PC-3 (cell line): Measurements from ENCODE around the gene CDH12. TPM values are rescaled to one million over a fixed set of nuclear protein-coding genes. Genes with fewer than 3 reads are reported as not detected.

ENCODE experiments used
- ATAC-seq: fragments of 200-7000 bp; cut with Tn5 transposase; 2 replicates; pipeline ENCODE4 v1.9.1; 2020; ENCODE audit warnings: mild to moderate bottlenecking, moderate library complexity
- BruUV-seq: library from RNA; stranded (reverse); fragments of 400-500 nt; replicated peaks from 2 replicates; lab custom pipeline; 2021; lab: Mats Ljungman, UMichigan
- CTCF ChIA-PET: fragments of 300-600 bp; sonication (Branson Sonifier 250); formaldehyde crosslinking; loops from one replicate; lab custom pipeline; 2022; ENCODE audit warnings: antibody characterized with exemption; lab: Charles Lee
- POLR2A ChIA-PET: fragments of 300-600 bp; sonication (Branson Sonifier 250); formaldehyde crosslinking; loops from one replicate; lab custom pipeline; 2022; ENCODE audit warnings: antibody characterized with exemption; ENCODE audit not compliant: unreplicated experiment; lab: Charles Lee
- DNase-seq: peaks from one replicate; pipeline ENCODE4 v3.0.0-alpha.2; 2015
- H2AFZ ChIP-seq: fragments of 300-600 bp; sonication (generic); 2 replicates; pipeline ENCODE4 v1.6.0; 2016; ENCODE audit warnings: antibody characterized with exemption, low read length
- H3F3A ChIP-seq: fragments of 300-600 bp; sonication (generic); one replicate; pipeline ENCODE4 v1.6.0; 2017; ENCODE audit warnings: antibody characterized with exemption, low read length, control low read depth, mild to moderate bottlenecking; ENCODE audit not compliant: unreplicated experiment
- H3K27ac ChIP-seq: fragments of 300-600 bp; sonication (generic); 2 replicates; pipeline ENCODE4 v1.5.1; 2016; ENCODE audit warnings: mild to moderate bottlenecking, low read length
- H3K27me3 ChIP-seq: fragments of 300-600 bp; sonication (generic); 2 replicates; pipeline ENCODE4 v1.6.1; 2016; ENCODE audit warnings: low read length, mixed read lengths
- H3K36me3 ChIP-seq: fragments of 300-600 bp; sonication (generic); 2 replicates; pipeline ENCODE4 v1.6.1; 2016; ENCODE audit warnings: low read depth, mixed run types, low read length, mixed read lengths
- H3K4me1 ChIP-seq: fragments of 300-600 bp; sonication (generic); 2 replicates; pipeline ENCODE4 v1.5.1; 2016; ENCODE audit warnings: low read length; ENCODE audit not compliant: insufficient read depth
- H3K4me2 ChIP-seq: fragments of 300-600 bp; sonication (generic); 2 replicates; pipeline ENCODE4 v1.6.0; 2016; ENCODE audit warnings: low read length
- H3K4me3 ChIP-seq: fragments of 300-600 bp; sonication (generic); 2 replicates; pipeline ENCODE4 v1.5.1; 2016; ENCODE audit warnings: mild to moderate bottlenecking, low read length, mixed read lengths
- H3K79me2 ChIP-seq: fragments of 300-600 bp; sonication (generic); 2 replicates; pipeline ENCODE4 v1.6.1; 2017; ENCODE audit warnings: low read length, mixed read lengths
- H3K9ac ChIP-seq: fragments of 300-600 bp; sonication (generic); 2 replicates; pipeline ENCODE4 v1.6.0; 2016; ENCODE audit warnings: mild to moderate bottlenecking, low read length
- H3K9me2 ChIP-seq: fragments of 300-600 bp; sonication (generic); replicated peaks from 2 replicates; pipeline ENCODE4 v1.6.1; 2016; ENCODE audit warnings: mixed run types, low read length, mixed read lengths
- H3K9me3 ChIP-seq: fragments of 300-600 bp; sonication (generic); 2 replicates; pipeline ENCODE4 v1.6.1; 2016; ENCODE audit warnings: low read length, mixed read lengths
- H4K20me1 ChIP-seq: fragments of 300-600 bp; sonication (generic); 2 replicates; pipeline ENCODE4 v1.6.1; 2016; ENCODE audit warnings: low read length, mixed read lengths
- CTCF ChIP-seq: fragments of 300-600 bp; sonication (generic); conservative IDR thresholded peaks from 2 replicates; pipeline ENCODE4 v1.5.1; 2017; ENCODE audit warnings: antibody characterized with exemption, low read depth, mild to moderate bottlenecking, low read length
- EZH2 ChIP-seq: fragments of 300-600 bp; sonication (generic); IDR thresholded peaks from one replicate; pipeline ENCODE4 v1.6.1; 2017; ENCODE audit warnings: antibody characterized with exemption, mild to moderate bottlenecking, low read length; ENCODE audit not compliant: unreplicated experiment
- EZH2phosphoT487 ChIP-seq: fragments of 300-600 bp; sonication (generic); IDR thresholded peaks from 2 replicates; pipeline ENCODE4 v1.6.1; 2018; ENCODE audit warnings: mild to moderate bottlenecking, antibody characterized with exemption, low read length, borderline replicate concordance
- intact Hi-C: fragments of 100-400 bp; cut with micrococcal nuclease; formaldehyde crosslinking; loops from 2 replicates; pipeline ENCODE4 v1.9.0; 2023
- total RNA-seq: library from RNA; depleted of rRNA; stranded (reverse); fragments of >200 nt; gene quantifications from 2 replicates; pipeline ENCODE4 v1.2.3, GENCODE V29; 2014

Gene CDH12
- total RNA-seq, 1 experiment from 2014 or later: 0.44 TPM

- H3K27ac ChIP-seq: no peak overlapping the region
- intact Hi-C loops: loop anchor here (1.0 to 10.0 kb wide), 4 partner anchors 334 to 1118 kb away; no protein-coding TSS in a partner anchor
- 0 out of 2 replicates have a peak overlapping the region, but pooled peaks have one; percentile 41 for H2AFZ ChIP-seq
- peaks cover 22% of the 10 kb centered on the region for H3K4me1 ChIP-seq
- H3K4me2 ChIP-seq: no peak overlapping the region
- no peak overlapping the region for H3K9ac ChIP-seq
- peak; percentile 57 for ATAC-seq
- POLR2A ChIA-PET: no interaction called here
- no peak for TF ChIP-seq EZH2
- TF ChIP-seq CTCF: peak; percentile 95
- no peaks in the 10 kb centered on the region for H4K20me1 ChIP-seq
- H3K4me3 ChIP-seq: no peak overlapping the region
- no peaks in the 10 kb centered on the region for H3K9me3 ChIP-seq
- no TSS peak for BruUV-seq
- peak; percentile 79 for DNase-seq
- no peaks in the 10 kb centered on the region for H3K36me3 ChIP-seq
- H3K79me2 ChIP-seq: no peaks in the 10 kb centered on the region
- peaks cover 6% of the 10 kb centered on the region for H3F3A ChIP-seq
- no peaks in the 10 kb centered on the region for H3K27me3 ChIP-seq
- H3K9me2 ChIP-seq: no peaks in the 10 kb centered on the region
- CTCF ChIA-PET: no interaction called here
These were observed 1050.2 kb downstream of the CDH12 start for GRCh38 chr5:21802869-21803490.

- H3K79me2 ChIP-seq: no peaks in the 10 kb centered on the region
- H3K9ac ChIP-seq: no peak overlapping the region
- no peak overlapping the region for H2AFZ ChIP-seq
- no peak overlapping the region for H3K4me3 ChIP-seq
- intact Hi-C loops: loop anchor here (5.0 to 10.0 kb wide), 3 partner anchors 647 to 1117 kb away; no protein-coding TSS in a partner anchor
- TF ChIP-seq EZH2 (no peak), EZH2phosphoT487 (no peak), CTCF (no peak)
- no peak overlapping the region for H3K4me2 ChIP-seq
- no peaks in the 10 kb centered on the region for H3K9me2 ChIP-seq
- H3K4me1 ChIP-seq: peaks cover 14% of the 10 kb centered on the region
- H3K27me3 ChIP-seq: no peaks in the 10 kb centered on the region
- DNase-seq: no peak
- ChIA-PET POLR2A (no interaction called here), CTCF (no interaction called here)
- H3K9me3 ChIP-seq: no peaks in the 10 kb centered on the region
- no peaks in the 10 kb centered on the region for H4K20me1 ChIP-seq
- H3F3A ChIP-seq: no peaks in the 10 kb centered on the region
- no peak overlapping the region for H3K27ac ChIP-seq
- no peaks in the 10 kb centered on the region for H3K36me3 ChIP-seq
- BruUV-seq: no TSS peak
- ATAC-seq: no peak
These were observed 1051.0 kb downstream of the CDH12 start for GRCh38 chr5:21802100-21802499.

- peak; percentile 87 for ATAC-seq
- CTCF ChIA-PET: no interaction called here
- H3K4me3 ChIP-seq: peak overlapping the region; percentile 10; the same call in 1 of the 2 replicates
- H3K36me3 ChIP-seq: no peaks in the 10 kb centered on the region
- no TSS peak for BruUV-seq
- peaks cover 44% of the 10 kb centered on the region for H3K4me1 ChIP-seq
- POLR2A ChIA-PET: interaction anchor here (0.5 kb wide), 1 partner anchor 39 kb away, joined by 4 read pairs; no protein-coding TSS in a partner anchor
- H3K27ac ChIP-seq: peak overlapping the region; percentile 45
- H3K4me2 ChIP-seq: peak overlapping the region; percentile 70
- no peaks in the 10 kb centered on the region for H3K9me2 ChIP-seq
- intact Hi-C loops: loop anchor here (2.0 to 5.0 kb wide), 2 partner anchors 112 to 140 kb away; no protein-coding TSS in a partner anchor
- H3K27me3 ChIP-seq: no peaks in the 10 kb centered on the region
- no peak overlapping the region for H2AFZ ChIP-seq
- peak; percentile 86 for DNase-seq
- H3K79me2 ChIP-seq: no peaks in the 10 kb centered on the region
- no peaks in the 10 kb centered on the region for H4K20me1 ChIP-seq
- H3K9ac ChIP-seq: no peak overlapping the region
- no peaks in the 10 kb centered on the region for H3K9me3 ChIP-seq
- TF ChIP-seq CTCF (no peak), EZH2phosphoT487 (no peak), EZH2 (no peak)
- peaks cover 10% of the 10 kb centered on the region for H3F3A ChIP-seq
These were observed 1060.4 kb downstream of the CDH12 start for GRCh38 chr5:21792748-21793147.
